ENCODE data around the gene DAPK1. TPM values are rescaled to one million over a fixed set of nuclear protein-coding genes. Genes with fewer than 3 reads are reported as not detected.
A peak's percentile ranks its signal among the peaks of the same experiment; 100 is the strongest.

Gene DAPK1
- total and polyA plus RNA-seq, 10 of the 15 experiments (the other 5 are each of a cell fraction or from before 2014, with no cell fraction given): 8.2 to 94.7 (median 51.6) TPM

DNA sequence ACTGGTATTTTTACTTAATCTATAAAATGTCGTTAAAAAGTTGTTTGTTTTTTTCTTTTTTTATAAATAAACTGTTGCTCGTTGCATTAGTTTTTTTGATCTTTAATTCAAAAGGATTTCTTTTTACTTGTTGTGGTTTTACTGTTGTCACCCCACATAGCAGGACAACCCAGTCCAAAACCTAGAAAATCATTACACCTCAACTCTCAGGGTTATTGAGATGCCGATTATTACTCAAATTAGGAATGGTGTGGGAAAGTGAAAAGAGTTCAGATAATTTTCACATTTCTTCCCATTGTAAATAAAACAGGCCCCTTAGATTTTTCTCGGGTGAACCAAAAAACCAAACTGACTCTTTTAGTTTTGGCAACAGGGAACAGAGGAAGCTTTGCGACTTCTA is 210.9 kb downstream of the DAPK1 start:
- ChIA-PET CTCF (no interaction called here), SMC1A (ENCODE audit: uncharacterized antibody, unreplicated experiment) (no interaction called here), POLR2A (no interaction called here), RAD21 (ENCODE audit: unreplicated experiment) (no interaction called here)
- peaks cover 15% of the 10 kb centered on the region for H3K4me1 ChIP-seq (ENCODE audit: control insufficient read depth, insufficient read depth, low read length)
- FAIRE-seq (no peak), ATAC-seq (no peak), DNase-seq (ENCODE audit: low read depth, low spot score) (no peak)
- no peak overlapping the region for H3K4me3 ChIP-seq
- in situ Hi-C loops (cut with MboI): no loop called here
- no peak overlapping the region for H3K9ac ChIP-seq (ENCODE audit: control insufficient read depth, insufficient read depth, low read length)
- 11% methylated on average over 5 of the region's 5 CpGs for WGBS (ENCODE audit: insufficient coverage, insufficient replicate concordance, low lambda C conversion rate, missing lambda C conversion rate)
- no peak overlapping the region for H3K27ac ChIP-seq (ENCODE audit: control insufficient read depth, insufficient read depth)
- intact Hi-C loops (cut with micrococcal nuclease; ENCODE audit: unreplicated experiment): no loop called here
- TF ChIP-seq ZZZ3 (IDR thresholded peaks at IDR 0.05; ENCODE audit: control insufficient read depth, insufficient read length, low read depth) (no peak), LARP7 (IDR thresholded peaks at IDR 0.05) (no peak), CHD4 (IDR thresholded peaks at IDR 0.05) (no peak)
- H3K9me3 ChIP-seq (replicated peaks; ENCODE audit: control insufficient read depth, insufficient read depth, low read length): no peaks in the 10 kb centered on the region
- H3K27me3 ChIP-seq (replicated peaks in 1 of 2; ENCODE audit: control insufficient read depth in 2 of 2, insufficient read depth in 2 of 2, low read length in 1 of 2): no peaks in the 10 kb centered on the region; a peak in 1 of 4 replicates
- H3K79me2 ChIP-seq (ENCODE audit: control insufficient read depth, insufficient read depth, low read length): no peaks in the 10 kb centered on the region
- no peak overlapping the region for H3K4me2 ChIP-seq (ENCODE audit: control insufficient read depth, insufficient read depth)
- H2AFZ ChIP-seq (ENCODE audit: control insufficient read depth, low read depth, low read length): no peak overlapping the region
- no TSS peak for BruUV-seq (replicated peaks)
- H4K20me1 ChIP-seq (ENCODE audit: control insufficient read depth, insufficient read depth): no peaks in the 10 kb centered on the region
- peaks cover 5 to 13% of the 10 kb centered on the region in 2 experiments; a peak in 3 of 4 replicates for H3K36me3 ChIP-seq (ENCODE audit: control insufficient read depth in 2 of 2, insufficient read depth in 2 of 2, low read length in 1 of 2)

DNA sequence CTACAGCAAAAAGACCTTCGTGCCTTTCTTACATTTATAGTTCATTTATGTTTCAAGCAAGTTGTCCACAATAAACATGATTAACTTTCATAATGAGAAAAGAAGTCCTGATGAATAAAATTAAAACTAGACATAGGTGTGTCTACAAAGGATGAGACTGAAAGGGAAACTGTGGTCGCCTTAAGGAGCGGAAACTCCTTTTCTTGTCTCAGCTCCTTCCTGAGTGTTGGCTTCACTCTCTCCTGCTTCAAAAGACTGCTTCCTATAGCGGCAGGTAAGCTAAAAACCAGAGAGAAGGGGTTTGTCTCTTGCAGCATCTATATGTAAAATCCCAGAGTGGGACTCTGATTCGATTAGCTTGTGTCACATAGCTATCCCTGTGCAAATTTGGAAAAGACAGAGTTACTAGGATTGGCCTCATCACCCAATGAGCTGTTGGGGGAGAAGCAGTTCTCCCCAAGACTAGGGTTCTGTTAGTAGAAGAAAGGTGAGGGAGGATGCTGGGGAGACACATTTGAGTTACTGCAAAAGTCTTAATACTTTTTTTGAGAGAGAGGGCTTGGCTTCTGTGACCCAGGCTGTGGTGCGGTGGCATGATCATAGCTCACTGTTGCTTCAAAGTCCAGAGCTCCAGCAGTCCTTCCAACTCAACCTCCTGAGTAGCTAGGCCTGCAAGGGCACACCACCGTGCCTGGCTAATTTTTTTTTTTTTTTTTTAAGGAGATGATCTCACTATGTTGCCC is 211.5 kb downstream of the DAPK1 start:
- FAIRE-seq (peak; percentile 74), ATAC-seq (peak; percentile 53), DNase-seq (ENCODE audit: low read depth, low spot score) (no peak)
- H4K20me1 ChIP-seq (ENCODE audit: control insufficient read depth, insufficient read depth): no peaks in the 10 kb centered on the region
- no peaks in the 10 kb centered on the region for H3K79me2 ChIP-seq (ENCODE audit: control insufficient read depth, insufficient read depth, low read length)
- H3K4me2 ChIP-seq (ENCODE audit: control insufficient read depth, insufficient read depth): 0 out of 2 replicates have a peak overlapping the region, but pooled peaks have one; percentile 13
- H3K9ac ChIP-seq (ENCODE audit: control insufficient read depth, insufficient read depth, low read length): no peak overlapping the region
- no peak overlapping the region for H3K27ac ChIP-seq (ENCODE audit: control insufficient read depth, insufficient read depth)
- TF ChIP-seq NFIC (IDR thresholded peaks at IDR 0.05; ENCODE audit: low read depth, low read length) (peak; percentile 39; the same call in 1 of the 2 replicates), TCF3 (IDR thresholded peaks at IDR 0.05; ENCODE audit: borderline replicate concordance, insufficient read depth, low read depth, low read length) (no peak), EED (IDR thresholded peaks at IDR 0.05; ENCODE audit: low read depth) (0 out of 2 replicates have a peak, but pooled peaks have one; percentile 17), CREM (IDR thresholded peaks at IDR 0.05; ENCODE audit: low read depth) (no peak), RUNX3 (IDR thresholded peaks at IDR 0.05; ENCODE audit: low read length) (peak; percentile 58; the same call in 1 of the 2 replicates), SRF (IDR thresholded peaks at IDR 0.05; ENCODE audit: low read depth in 2 of 2, low read length in 2 of 2) (no peak), TARDBP (IDR thresholded peaks at IDR 0.05; ENCODE audit: borderline replicate concordance) (no peak), SP1 (IDR thresholded peaks at IDR 0.05; ENCODE audit: low read depth, low read length) (no peak), RAD51 (IDR thresholded peaks at IDR 0.05) (no peak), ZNF622 (IDR thresholded peaks at IDR 0.05) (no peak), ZBED1 (IDR thresholded peaks at IDR 0.05; ENCODE audit: borderline replicate concordance) (no peak), MEF2A (IDR thresholded peaks at IDR 0.05; ENCODE audit: insufficient read depth, low read depth, low read length) (no peak)
- ChIA-PET POLR2A (no interaction called here), CTCF (no interaction called here), RAD21 (ENCODE audit: unreplicated experiment) (no interaction called here), SMC1A (ENCODE audit: uncharacterized antibody, unreplicated experiment) (no interaction called here)
- in situ Hi-C loops (cut with MboI) (no loop called here), intact Hi-C loops (cut with micrococcal nuclease; ENCODE audit: unreplicated experiment) (no loop called here)
- H3K4me1 ChIP-seq (ENCODE audit: control insufficient read depth, insufficient read depth, low read length): peaks cover 15% of the 10 kb centered on the region
- H3K9me3 ChIP-seq (replicated peaks; ENCODE audit: control insufficient read depth, insufficient read depth, low read length): no peaks in the 10 kb centered on the region
- no TSS peak for BruUV-seq (replicated peaks)
- no peak overlapping the region for H3K4me3 ChIP-seq
- no peaks in the 10 kb centered on the region; a peak in 1 of 4 replicates for H3K27me3 ChIP-seq (replicated peaks in 1 of 2; ENCODE audit: control insufficient read depth in 2 of 2, insufficient read depth in 2 of 2, low read length in 1 of 2)
- 22% methylated on average over 7 of the region's 7 CpGs for WGBS (ENCODE audit: insufficient coverage, insufficient replicate concordance, low lambda C conversion rate, missing lambda C conversion rate)
- no peak overlapping the region for H2AFZ ChIP-seq (ENCODE audit: control insufficient read depth, low read depth, low read length)
- H3K36me3 ChIP-seq (ENCODE audit: control insufficient read depth in 2 of 2, insufficient read depth in 2 of 2, low read length in 1 of 2): peaks cover 5 to 10% of the 10 kb centered on the region in 2 experiments; a peak in 3 of 4 replicates
